RWPE2 (cell line): ENCODE results near the gene BCAS1.
"Not testable (repeated sequence)": the region's sequence is repeated elsewhere in the genome, so short reads cannot be mapped to it uniquely, and the experiment has no call there.

ENCODE experiments used
- ATAC-seq: fragments of 200-7000 bp; cut with Tn5 transposase; 3 replicates; pipeline ENCODE4 v1.9.1; 2021; ENCODE audit warnings: low read depth
- DNase-seq: peaks from one replicate; pipeline ENCODE4 v3.0.0-alpha.2; 2020; ENCODE audit warnings: low spot score
- H3K27ac ChIP-seq: fragments of 450-650 bp; 2 replicates; pipeline ENCODE4 v1.5.1; 2017; ENCODE audit warnings: mild to moderate bottlenecking; ENCODE audit not compliant: poor library complexity, severe bottlenecking
- H3K27me3 ChIP-seq: fragments of 250-450 bp; sonication (Bioruptor Pico); 2 replicates; pipeline ENCODE4 v1.5.1; 2021; ENCODE audit warnings: mild to moderate bottlenecking, moderate library complexity; ENCODE audit not compliant: insufficient read depth, poor library complexity, severe bottlenecking
- H3K36me3 ChIP-seq: fragments of 250-450 bp; sonication (Bioruptor Pico); 2 replicates; pipeline ENCODE4 v1.5.1; 2020; ENCODE audit warnings: low read depth, mild to moderate bottlenecking, moderate library complexity
- H3K4me1 ChIP-seq: fragments of 250-450 bp; sonication (Bioruptor Pico); 2 replicates; pipeline ENCODE4 v1.5.1; 2021; ENCODE audit warnings: mild to moderate bottlenecking, moderate library complexity; ENCODE audit not compliant: insufficient read depth, poor library complexity, severe bottlenecking
- H3K4me3 ChIP-seq: fragments of 250-450 bp; sonication (Bioruptor Pico); 2 replicates; pipeline ENCODE4 v1.5.1; 2021; ENCODE audit warnings: mild to moderate bottlenecking, moderate library complexity; ENCODE audit not compliant: severe bottlenecking
- H3K9me3 ChIP-seq: fragments of 250-450 bp; sonication (Bioruptor Pico); 2 replicates; pipeline ENCODE4 v1.5.1; 2021; ENCODE audit warnings: mild to moderate bottlenecking, moderate library complexity; ENCODE audit not compliant: severe bottlenecking
- TF ChIP-seq, protein P1 (sequence below): fragments of 450-650 bp; IDR thresholded peaks from one replicate; pipeline ENCODE4 v1.5.1; 2017; ENCODE audit warnings: mild to moderate bottlenecking, moderate library complexity; ENCODE audit not compliant: poor library complexity, severe bottlenecking

The BCAS1 gene

DNA sequence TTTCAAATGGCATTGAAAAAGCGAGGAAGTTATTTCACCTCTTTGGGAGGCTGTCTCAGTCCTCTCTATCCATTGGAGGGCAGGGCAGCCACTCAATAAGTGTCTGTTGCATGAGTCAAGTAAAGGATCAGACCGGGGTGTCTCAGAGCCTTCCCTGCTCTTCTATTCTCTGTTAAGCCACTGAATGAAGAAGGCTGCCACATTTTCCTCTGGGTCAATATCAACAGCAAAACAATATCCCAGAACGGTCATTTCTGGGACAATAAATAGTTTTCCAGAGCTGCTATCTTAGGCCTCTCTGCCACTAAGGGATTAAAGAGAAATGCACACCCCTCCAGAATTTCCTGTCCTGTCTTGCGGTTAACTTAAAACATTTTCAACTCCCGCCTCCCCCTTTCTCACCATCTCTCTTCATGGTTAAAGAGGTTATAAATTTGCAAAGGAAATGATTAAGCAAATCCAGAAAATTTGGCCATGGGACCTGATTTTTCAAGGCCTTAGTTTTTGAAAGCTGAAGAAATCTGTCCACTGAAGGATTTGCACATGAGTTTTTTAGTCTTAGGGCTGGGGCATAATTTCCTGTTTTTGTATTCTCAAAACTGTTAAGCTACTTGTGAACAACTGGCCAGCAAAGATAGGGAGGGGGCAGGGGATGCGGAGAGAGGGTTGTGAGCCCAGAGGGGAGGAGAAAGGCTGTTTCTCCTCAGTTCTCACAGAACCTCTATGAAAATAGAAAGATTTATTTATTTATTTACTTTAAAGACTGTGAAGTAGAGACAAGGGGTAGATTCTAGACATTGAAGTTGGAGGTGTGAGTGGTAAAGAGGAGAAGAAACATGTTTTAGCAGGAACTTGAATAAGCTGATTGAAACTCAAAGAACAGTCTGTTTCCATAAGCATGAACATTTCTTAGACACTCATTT lies 135.7 kb downstream of the BCAS1 start:
- DNase-seq (no peak), ATAC-seq (peak; percentile 86)
- Histone ChIP-seq H3K27me3 (no peaks in the 10 kb centered on the region), H3K9me3 (no peaks in the 10 kb centered on the region), H3K4me1 (peaks cover 27% of the 10 kb centered on the region), H3K27ac (peak overlapping the region; percentile 3), H3K4me3 (no peak overlapping the region), H3K36me3 (no peaks in the 10 kb centered on the region)
- TF ChIP-seq, protein P1, sequence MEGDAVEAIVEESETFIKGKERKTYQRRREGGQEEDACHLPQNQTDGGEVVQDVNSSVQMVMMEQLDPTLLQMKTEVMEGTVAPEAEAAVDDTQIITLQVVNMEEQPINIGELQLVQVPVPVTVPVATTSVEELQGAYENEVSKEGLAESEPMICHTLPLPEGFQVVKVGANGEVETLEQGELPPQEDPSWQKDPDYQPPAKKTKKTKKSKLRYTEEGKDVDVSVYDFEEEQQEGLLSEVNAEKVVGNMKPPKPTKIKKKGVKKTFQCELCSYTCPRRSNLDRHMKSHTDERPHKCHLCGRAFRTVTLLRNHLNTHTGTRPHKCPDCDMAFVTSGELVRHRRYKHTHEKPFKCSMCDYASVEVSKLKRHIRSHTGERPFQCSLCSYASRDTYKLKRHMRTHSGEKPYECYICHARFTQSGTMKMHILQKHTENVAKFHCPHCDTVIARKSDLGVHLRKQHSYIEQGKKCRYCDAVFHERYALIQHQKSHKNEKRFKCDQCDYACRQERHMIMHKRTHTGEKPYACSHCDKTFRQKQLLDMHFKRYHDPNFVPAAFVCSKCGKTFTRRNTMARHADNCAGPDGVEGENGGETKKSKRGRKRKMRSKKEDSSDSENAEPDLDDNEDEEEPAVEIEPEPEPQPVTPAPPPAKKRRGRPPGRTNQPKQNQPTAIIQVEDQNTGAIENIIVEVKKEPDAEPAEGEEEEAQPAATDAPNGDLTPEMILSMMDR: no peak

DNA sequence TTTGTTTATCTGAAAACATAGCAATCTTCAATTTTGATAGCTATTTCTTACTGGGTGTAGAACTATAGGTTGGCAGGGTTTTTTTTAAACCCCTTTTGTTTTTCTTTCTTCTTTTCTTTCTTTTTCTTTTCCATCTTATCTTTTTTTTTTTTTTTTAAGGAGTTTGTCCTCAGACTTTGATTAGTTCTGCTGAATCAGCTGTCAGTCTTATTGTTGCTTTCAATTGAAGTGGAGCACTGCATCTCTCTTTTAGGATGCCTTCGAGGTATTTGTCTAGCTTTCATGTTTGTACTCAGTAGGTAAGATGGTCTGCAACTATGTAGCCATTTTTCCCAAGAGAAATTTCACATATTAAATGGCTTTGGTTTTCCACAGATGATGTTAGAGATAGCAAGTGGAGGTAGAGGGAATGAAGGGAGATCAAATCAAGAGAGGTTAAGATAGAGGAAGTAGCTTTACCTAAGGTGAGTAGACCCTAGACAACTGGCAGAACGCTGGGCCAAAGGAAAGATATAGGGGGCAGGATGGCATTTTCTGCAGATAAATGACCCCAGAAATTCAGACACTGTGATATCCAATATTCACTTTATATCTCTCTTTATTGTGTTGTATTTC lies 137.1 kb downstream of the BCAS1 start:
- DNase-seq: no peak
- ATAC-seq: no peak
- no peaks in the 10 kb centered on the region for H3K36me3 ChIP-seq
- H3K27me3 ChIP-seq: no peaks in the 10 kb centered on the region
- TF ChIP-seq, protein P1: no peak
- no peak overlapping the region for H3K4me3 ChIP-seq
- peaks cover 21% of the 10 kb centered on the region for H3K4me1 ChIP-seq
- H3K9me3 ChIP-seq: no peaks in the 10 kb centered on the region
- H3K27ac ChIP-seq: no peak overlapping the region

DNA sequence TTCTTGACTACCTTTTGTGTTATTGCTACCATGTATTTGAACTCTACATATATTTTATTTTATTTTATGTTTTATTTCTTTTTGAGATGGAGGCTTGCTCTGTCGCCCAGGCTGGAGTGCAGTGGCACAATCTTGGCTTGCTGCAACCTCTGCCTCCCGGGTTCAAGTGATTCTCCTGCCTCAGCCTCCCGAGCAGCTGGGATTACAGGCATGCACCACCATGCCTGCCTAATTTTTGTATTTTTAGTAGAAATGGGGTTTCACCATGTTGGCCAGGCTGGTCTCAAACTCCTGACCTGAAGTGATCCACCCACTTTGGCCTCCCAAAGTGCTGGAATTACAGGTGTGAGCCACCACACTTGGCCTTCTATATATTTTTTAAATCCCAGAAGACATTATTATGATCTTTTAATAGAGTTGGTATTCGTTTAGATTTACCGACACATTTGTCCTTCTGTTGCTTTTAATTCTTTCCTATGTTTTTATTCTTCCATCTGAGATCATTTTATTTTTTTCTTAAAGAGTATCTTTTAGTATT lies 137.7 kb downstream of the BCAS1 start:
- DNase-seq, H3K27ac ChIP-seq, H3K36me3 ChIP-seq, H3K27me3 ChIP-seq, H3K9me3 ChIP-seq, H3K4me3 ChIP-seq, ATAC-seq: not testable (repeated sequence)
- peaks cover 21% of the 10 kb centered on the region for H3K4me1 ChIP-seq

DNA sequence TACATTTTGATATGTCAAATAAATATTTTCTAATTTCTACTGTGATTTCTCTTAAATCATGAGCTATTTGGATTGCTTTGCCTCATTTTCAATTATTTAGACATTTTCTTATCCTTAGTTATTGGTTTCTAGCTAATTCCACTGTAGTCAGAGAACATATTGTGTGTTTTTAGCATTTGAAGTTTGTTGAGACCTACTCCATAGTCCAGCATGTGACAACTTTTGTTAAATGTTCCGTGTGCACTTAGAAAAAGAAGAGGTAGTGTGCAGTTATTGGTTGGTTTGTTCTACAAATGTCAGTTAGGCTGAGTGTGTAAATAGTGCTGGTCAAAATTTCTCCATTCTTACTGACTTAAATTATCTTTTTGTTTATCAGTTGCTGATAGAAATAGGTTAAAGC lies 138.8 kb downstream of the BCAS1 start:
- H3K27ac ChIP-seq: peak overlapping the region; percentile 33
- no peaks in the 10 kb centered on the region for H3K36me3 ChIP-seq
- no peaks in the 10 kb centered on the region for H3K9me3 ChIP-seq
- peaks cover 30% of the 10 kb centered on the region for H3K4me1 ChIP-seq
- ATAC-seq (no peak), DNase-seq (no peak)
- H3K27me3 ChIP-seq: no peaks in the 10 kb centered on the region
- TF ChIP-seq, protein P1: no peak
- no peak overlapping the region for H3K4me3 ChIP-seq

DNA sequence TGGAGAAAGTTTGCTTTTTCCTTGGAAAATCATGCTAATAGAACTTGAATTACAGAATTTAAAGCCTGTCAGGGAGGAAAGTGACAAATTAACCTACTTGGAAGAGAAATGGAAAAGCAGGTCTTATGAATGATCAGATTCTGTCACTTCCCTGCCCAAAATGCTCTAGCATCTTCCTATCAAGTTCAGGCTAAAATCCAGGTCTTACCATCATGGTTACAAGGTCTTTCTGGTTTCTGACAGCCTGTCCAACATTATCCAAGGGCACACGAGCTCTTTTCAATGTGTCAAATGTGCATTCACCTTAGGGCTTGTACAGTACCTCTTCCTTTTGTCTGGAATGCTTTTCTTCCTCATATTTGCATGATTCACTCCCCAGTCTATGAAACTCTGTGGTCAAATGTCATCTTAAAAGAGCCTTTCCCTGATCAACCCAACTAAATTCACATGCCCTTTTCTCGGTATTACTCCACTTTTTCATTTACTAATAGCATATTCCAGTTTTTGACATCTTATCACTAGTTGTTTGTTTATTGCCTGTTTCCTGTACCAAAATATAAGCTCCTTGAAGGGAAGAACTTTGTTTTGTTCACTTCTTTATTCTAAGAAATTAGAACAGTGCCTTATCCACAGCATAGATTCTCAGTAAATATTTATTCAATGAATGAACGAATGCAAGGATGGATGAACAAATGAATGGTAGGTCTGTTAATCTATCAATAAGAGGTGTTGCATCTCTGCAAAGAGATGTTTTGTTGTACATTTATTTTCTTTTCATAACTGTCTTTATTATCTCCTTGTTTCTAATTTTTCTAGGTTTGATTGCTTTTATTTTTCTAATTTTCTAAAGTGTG lies 139.5 kb downstream of the BCAS1 start:
- TF ChIP-seq, protein P1: no peak
- H3K4me1 ChIP-seq: peaks cover 36% of the 10 kb centered on the region
- no peaks in the 10 kb centered on the region for H3K36me3 ChIP-seq
- no peak overlapping the region for H3K4me3 ChIP-seq
- DNase-seq (no peak), ATAC-seq (peak; percentile 46)
- no peaks in the 10 kb centered on the region for H3K9me3 ChIP-seq
- H3K27me3 ChIP-seq: no peaks in the 10 kb centered on the region
- peak overlapping the region; percentile 33 for H3K27ac ChIP-seq
